H1 (cell line): ENCODE results near the gene DDX59. TPM values are rescaled to one million over a fixed set of nuclear protein-coding genes. Genes with fewer than 3 reads are reported as not detected.

ENCODE experiments used
- CTCF ChIA-PET: fragments of 300-600 bp; sonication (Branson Sonifier 250); formaldehyde crosslinking; loops from one replicate; lab custom pipeline; 2021; ENCODE audit not compliant: partially characterized antibody; lab: Charles Lee
- POLR2A ChIA-PET: fragments of 300-600 bp; sonication (Branson Sonifier 250); formaldehyde crosslinking; loops from one replicate; lab custom pipeline; 2021; ENCODE audit warnings: inconsistent platforms; ENCODE audit not compliant: partially characterized antibody; lab: Charles Lee
- DNase-seq, 2 experiments: peaks; one replicate each; pipeline versions ENCODE4 v3.0.0 to v3.0.0-alpha.2; 2010 to 2022; ENCODE audit warnings: low spot score in 2 of 2, low read depth in 1 of 2, mixed read lengths in 1 of 2
- FAIRE-seq: peaks from 2 replicates; lab custom pipeline; 2011; peaks lifted over from hg19 to GRCh38; lab: Jason Lieb, UNC
- H2AFZ ChIP-seq: 2 replicates; pipeline ENCODE4 v1.8.1; 2012; ENCODE audit warnings: low read length, inconsistent platforms
- H2AK5ac ChIP-seq: 2 replicates; pipeline ENCODE4 v1.6.1; 2013; ENCODE audit warnings: low read depth, low read length
- H2BK120ac ChIP-seq: replicated peaks from 2 replicates; pipeline ENCODE3; 2013; ENCODE audit warnings: low read depth, low read length, inconsistent platforms
- H2BK12ac ChIP-seq: 2 replicates; pipeline ENCODE4 v1.6.1; 2013; ENCODE audit warnings: low read depth, low read length
- H2BK15ac ChIP-seq: 2 replicates; pipeline ENCODE4 v1.6.1; 2013; ENCODE audit warnings: low read length
- H2BK20ac ChIP-seq: 2 replicates; pipeline ENCODE4 v1.6.1; 2013; ENCODE audit warnings: low read length
- H2BK5ac ChIP-seq: 2 replicates; pipeline ENCODE4 v1.6.1; 2013; ENCODE audit warnings: low read depth, low read length
- H3K14ac ChIP-seq: 2 replicates; pipeline ENCODE4 v1.6.1; 2013; ENCODE audit warnings: inconsistent platforms; ENCODE audit not compliant: insufficient read length
- H3K18ac ChIP-seq: 2 replicates; pipeline ENCODE4 v1.6.1; 2013; ENCODE audit warnings: low read length; ENCODE audit errors: extremely low read depth
- H3K23ac ChIP-seq: 2 replicates; pipeline ENCODE4 v1.6.1; 2013; ENCODE audit warnings: inconsistent platforms; ENCODE audit not compliant: insufficient read length
- H3K23me2 ChIP-seq: 2 replicates; pipeline ENCODE4 v1.6.1; 2013; ENCODE audit warnings: low read depth, low read length
- H3K27ac ChIP-seq: 2 replicates; pipeline ENCODE4 v1.6.1; 2011; ENCODE audit warnings: low read depth, low read length, inconsistent platforms
- H3K27me3 ChIP-seq, 4 experiments: replicated peaks in 1 of 4; 1 replicate in 1 of 4; 2 replicates in 3 of 4; pipeline versions ENCODE4 v1.6.1 to v1.8.1; 2011 to 2013; ENCODE audit warnings: low read length in 3 of 4, mild to moderate bottlenecking in 3 of 4, inconsistent platforms in 2 of 4, mixed read lengths in 2 of 4, moderate library complexity in 1 of 4; ENCODE audit not compliant: control insufficient read depth in 3 of 4, insufficient read depth in 3 of 4; ENCODE audit errors: extremely low read depth in 1 of 4
- H3K36me3 ChIP-seq, 4 experiments: 2 replicates each; pipeline versions ENCODE4 v1.6.1 to v1.8.1; 2011 to 2013; ENCODE audit warnings: mild to moderate bottlenecking in 4 of 4, low read length in 3 of 4, moderate library complexity in 2 of 4, control low read depth in 1 of 4, inconsistent platforms in 1 of 4; ENCODE audit not compliant: insufficient read depth in 4 of 4, control insufficient read depth in 2 of 4
- H3K4ac ChIP-seq: replicated peaks from 2 replicates; pipeline ENCODE3; 2013; ENCODE audit warnings: low read length, low read depth, mixed read lengths, inconsistent platforms; ENCODE audit not compliant: insufficient read length
- H3K4me1 ChIP-seq, 4 experiments: replicated peaks in 1 of 4; 1 replicate in 1 of 4; 2 replicates in 3 of 4; pipeline versions ENCODE4 v1.6.1 to v1.8.1; 2011 to 2013; ENCODE audit warnings: low read length in 3 of 4, inconsistent platforms in 2 of 4, mixed read lengths in 1 of 4; ENCODE audit not compliant: insufficient read depth in 4 of 4, control insufficient read depth in 3 of 4
- H3K4me2 ChIP-seq, 2 experiments: 2 replicates each; pipeline versions ENCODE4 v1.6.1 to v1.8.1; 2011 to 2013; ENCODE audit warnings: low read depth in 2 of 2, low read length in 2 of 2, control low read depth in 1 of 2, inconsistent platforms in 1 of 2, mild to moderate bottlenecking in 1 of 2; ENCODE audit not compliant: insufficient read depth in 1 of 2
- H3K4me3 ChIP-seq, 4 experiments: fragments of 200-600, 300-600 bp in 1 of 4; sonication (generic), shearing (Covaris generic), sonication (Bioruptor Twin) in 1 of 4; 2 replicates each; pipeline versions ENCODE4 v1.5.1 to v1.8.1; 2011 to 2016; ENCODE audit warnings: low read length in 4 of 4, low read depth in 3 of 4, control low read depth in 2 of 4, inconsistent platforms in 2 of 4, mild to moderate bottlenecking in 2 of 4, mixed read lengths in 1 of 4, moderate library complexity in 1 of 4; ENCODE audit not compliant: insufficient read depth in 2 of 4; ENCODE audit errors: extremely low read depth in 1 of 4
- H3K56ac ChIP-seq: replicated peaks from 2 replicates; pipeline ENCODE3; 2013; ENCODE audit warnings: low read depth, mild to moderate bottlenecking, mixed read lengths, low read length, inconsistent platforms; ENCODE audit not compliant: insufficient read length
- H3K79me1 ChIP-seq: 2 replicates; pipeline ENCODE4 v1.6.1; 2013; ENCODE audit warnings: low read depth, low read length, control low read depth
- H3K79me2 ChIP-seq, 2 experiments: 2 replicates each; pipeline versions ENCODE4 v1.6.1 to v1.8.1; 2012 to 2013; ENCODE audit warnings: low read length in 2 of 2, mild to moderate bottlenecking in 2 of 2, inconsistent platforms in 1 of 2; ENCODE audit not compliant: insufficient read depth in 2 of 2, control insufficient read depth in 1 of 2
- H3K9ac ChIP-seq, 4 experiments: replicated peaks in 1 of 4; 1 replicate in 1 of 4; 2 replicates in 3 of 4; pipeline versions ENCODE4 v1.6.1 to v1.8.1; 2011 to 2013; ENCODE audit warnings: low read depth in 3 of 4, low read length in 3 of 4, control low read depth in 2 of 4, mild to moderate bottlenecking in 2 of 4, moderate library complexity in 2 of 4, inconsistent platforms in 1 of 4; ENCODE audit errors: extremely low read depth in 1 of 4
- H3K9me3 ChIP-seq, 2 experiments: 2 replicates each; pipeline versions ENCODE4 v1.6.1 to v1.8.1; 2012 to 2013; ENCODE audit warnings: mild to moderate bottlenecking in 2 of 2, moderate library complexity in 2 of 2, control low read depth in 1 of 2, inconsistent platforms in 1 of 2, low read depth in 1 of 2, low read length in 1 of 2, mixed read lengths in 1 of 2; ENCODE audit not compliant: insufficient read depth in 2 of 2
- H4K20me1 ChIP-seq, 2 experiments: replicated peaks in 1 of 2; 2 replicates each; pipeline versions ENCODE3 to v1.8.1; 2011 to 2013; ENCODE audit warnings: inconsistent platforms in 2 of 2, low read length in 2 of 2, mild to moderate bottlenecking in 1 of 2; ENCODE audit not compliant: insufficient read depth in 2 of 2, control insufficient read depth in 1 of 2
- H4K5ac ChIP-seq: 2 replicates; pipeline ENCODE4 v1.6.1; 2013; ENCODE audit warnings: low read length, low read depth, mixed read lengths, inconsistent platforms; ENCODE audit not compliant: insufficient read length
- H4K8ac ChIP-seq: 2 replicates; pipeline ENCODE4 v1.8.0; 2013; ENCODE audit warnings: mild to moderate bottlenecking, moderate library complexity, low read length, inconsistent platforms; ENCODE audit not compliant: insufficient read depth; ENCODE audit errors: extremely low read depth
- H4K91ac ChIP-seq: replicated peaks from 2 replicates; pipeline ENCODE3; 2013; ENCODE audit warnings: low read length, mixed read lengths, inconsistent platforms; ENCODE audit not compliant: insufficient read length
- BCL11A ChIP-seq, 2 experiments: IDR thresholded peaks; one replicate each; pipeline ENCODE4 v1.6.1; 2011; ENCODE audit warnings: low read depth in 2 of 2, low read length in 2 of 2, mild to moderate bottlenecking in 2 of 2
- BRCA1 ChIP-seq: IDR thresholded peaks from 2 replicates; pipeline ENCODE4 v1.6.1; 2012; ENCODE audit warnings: low read depth, low read length, improper control_type of control experiment
- CHD2 ChIP-seq: IDR thresholded peaks from 2 replicates; pipeline ENCODE4 v1.6.1; 2012; ENCODE audit warnings: low read length, improper control_type of control experiment
- CTBP2 ChIP-seq: IDR thresholded peaks from 2 replicates; pipeline ENCODE4 v1.7.0; 2011; ENCODE audit warnings: borderline replicate concordance, mild to moderate bottlenecking, moderate library complexity, mixed read lengths, low read length; ENCODE audit not compliant: insufficient read depth, insufficient read length
- EP300 ChIP-seq, 2 experiments: IDR thresholded peaks; 1 replicate in 1 of 2; 2 replicates in 1 of 2; pipeline ENCODE4 v1.6.1; 2011 to 2012; ENCODE audit warnings: low read depth in 2 of 2, low read length in 2 of 2, mild to moderate bottlenecking in 2 of 2, borderline replicate concordance in 1 of 2, inconsistent platforms in 1 of 2, moderate library complexity in 1 of 2
- HDAC2 ChIP-seq, 2 experiments: fragments of 300-600 bp in 1 of 2; sonication (generic) in 1 of 2; IDR thresholded peaks; 2 replicates each; pipeline ENCODE4 v1.6.1; 2011 to 2012; ENCODE audit warnings: low read depth in 2 of 2, low read length in 2 of 2, mild to moderate bottlenecking in 2 of 2, moderate library complexity in 2 of 2, borderline replicate concordance in 1 of 2, inconsistent platforms in 1 of 2
- JUND ChIP-seq: IDR thresholded peaks from 2 replicates; pipeline ENCODE4 v1.6.1; 2011; ENCODE audit warnings: mild to moderate bottlenecking, improper control_type of control experiment, low read length
- MAFK ChIP-seq: IDR thresholded peaks from 2 replicates; pipeline ENCODE4 v1.6.1; 2012; ENCODE audit warnings: low read depth, mild to moderate bottlenecking, improper control_type of control experiment, low read length
- POLR2A ChIP-seq, 2 experiments: IDR thresholded peaks; 1 replicate in 1 of 2; 2 replicates in 1 of 2; pipeline ENCODE4 v1.6.1; 2011; ENCODE audit warnings: low read depth in 2 of 2, low read length in 2 of 2, mild to moderate bottlenecking in 2 of 2; ENCODE audit errors: control extremely low read depth in 1 of 2
- SP1 ChIP-seq: IDR thresholded peaks from 2 replicates; pipeline ENCODE4 v1.6.1; 2011; ENCODE audit warnings: low read depth, low read length
- WGBS, 2 experiments: shearing (Covaris generic) in 1 of 2; methylation state at CpG; one replicate each; pipeline versions ENCODE4 v1.1.6 to v1.1.7; 2013 to 2015; ENCODE audit warnings: low lambda C conversion rate in 2 of 2, mixed read lengths in 2 of 2, inconsistent platforms in 1 of 2, low coverage in 1 of 2, missing lambda C conversion rate in 1 of 2; ENCODE audit not compliant: insufficient replicate concordance in 2 of 2, insufficient coverage in 1 of 2, insufficient read length in 1 of 2; ENCODE audit errors: extremely low coverage in 1 of 2, missing lambda C conversion rate in 1 of 2; 5-methylcytosine and 5-hydroxymethylcytosine counted together
- polyA plus RNA-seq, 7 experiments: library from polyadenylated mRNA; depleted of rRNA in 3 of 7; stranded (reverse) in 5 of 7; unstranded in 2 of 7; fragments of >200 nt in 5 of 7; fragments of 200-250 nt in 2 of 7; gene quantifications; 1 replicate in 5 of 7; 2 replicates in 1 of 7; 4 replicates in 1 of 7; pipeline versions ENCODE4 v1.2.1 to v1.2.3, GENCODE V29; 2011 to 2013; ENCODE audit warnings: missing spikeins in 2 of 7, mixed read lengths in 2 of 7
- total RNA-seq: library from RNA; stranded (reverse); fragmentation: NEBNext Ultra II Directional; extraction: Animal tissue kit (Norgen Biotek cat#: 25700); gene quantifications from 2 replicates; pipeline ENCODE4 v1.2.1, GENCODE V29; 2021
- TF ChIP-seq, protein P1 (sequence below), 3 experiments: IDR thresholded peaks; 1 replicate in 2 of 3; 2 replicates in 1 of 3; pipeline versions ENCODE4 v1.5.1 to v1.6.1; 2011; ENCODE audit warnings: low read length in 3 of 3, mild to moderate bottlenecking in 3 of 3, inconsistent platforms in 2 of 3, low read depth in 1 of 3, moderate library complexity in 1 of 3; ENCODE audit not compliant: insufficient read depth in 1 of 3; ENCODE audit errors: control extremely low read depth in 1 of 3
- TF ChIP-seq, protein P2 (sequence below): IDR thresholded peaks from 2 replicates; pipeline ENCODE4 v1.6.1; 2012; ENCODE audit warnings: inconsistent platforms

Gene DDX59
- total and polyA plus RNA-seq, 2 of the 8 experiments (the other 6 are each of a cell fraction or from before 2014, with no cell fraction given) = 8.3 to 19.4 TPM

DNA sequence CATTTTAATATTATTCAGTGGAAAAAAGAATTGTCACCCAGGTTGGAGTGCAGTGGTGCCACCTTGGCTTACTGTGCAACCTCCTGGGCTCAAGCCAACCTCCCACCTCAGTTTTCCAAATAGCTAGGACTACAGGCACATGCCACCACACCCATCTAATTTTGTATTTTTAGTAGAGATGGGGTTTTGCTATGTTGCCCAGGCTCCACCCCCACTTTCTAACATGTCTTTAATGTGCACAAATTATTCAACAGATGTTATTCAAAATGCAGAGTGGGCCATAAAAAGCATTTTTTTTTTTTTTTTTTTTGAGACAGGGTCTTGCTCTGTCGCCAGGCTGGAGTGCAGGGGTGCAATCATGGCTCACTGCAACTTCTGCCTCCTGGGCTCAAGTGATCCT, 17.3 kb downstream of the DDX59 start:
- Histone ChIP-seq H3K36me3 (peaks cover 0 to 28% (median 17%) of the 10 kb centered on the region in 4 experiments; a peak in 7 of 8 replicates), H3K4ac (no peak overlapping the region), H2BK120ac (no peak overlapping the region), H3K79me2 (no peaks in the 10 kb centered on the region), H2AFZ (no peak overlapping the region), H2AK5ac (no peak overlapping the region), H2BK20ac (no peak overlapping the region), H3K4me1 (no peaks in the 10 kb centered on the region; a peak in 1 of 7 replicates), H3K23me2 (no peaks in the 10 kb centered on the region), H3K79me1 (no peaks in the 10 kb centered on the region), H4K91ac (no peak overlapping the region), H3K27ac (no peak overlapping the region), H4K20me1 (no peaks in the 10 kb centered on the region), H2BK12ac (no peak overlapping the region), H3K4me3 (no peak overlapping the region), H3K9ac (no peak overlapping the region), H3K27me3 (no peaks in the 10 kb centered on the region), H2BK15ac (no peak overlapping the region), H3K14ac (no peak overlapping the region), H3K56ac (no peak overlapping the region), H3K18ac (no peak overlapping the region), H3K23ac (no peak overlapping the region), H4K8ac (no peak overlapping the region), H3K4me2 (no peak overlapping the region), H4K5ac (no peak overlapping the region), H2BK5ac (no peak overlapping the region), H3K9me3 (no peaks in the 10 kb centered on the region)
- WGBS, 2 experiments = 88% methylated on average over 1 of the region's 1 CpG; no CpG with 5 or more reads in 1 of the 2 experiments
- DNase-seq (no peak), FAIRE-seq (no peak)
- CTCF ChIA-PET = interaction anchor here (0.7 to 2.2 kb wide), 5 partner anchors 8 to 30 kb away, joined by 3 to 7 read pairs (median 4); no protein-coding TSS in a partner anchor
- POLR2A ChIA-PET = no interaction called here
- TF ChIP-seq EP300 (IDR thresholded peaks at IDR 0.05; ENCODE audit: borderline replicate concordance in 1 of 2, low read depth in 2 of 2, low read length in 2 of 2) (no peak), CTBP2 (no peak), POLR2A (IDR thresholded peaks at IDR 0.05; ENCODE audit: control extremely low read depth in 1 of 2, low read depth in 2 of 2, low read length in 2 of 2) (no peak), BCL11A (IDR thresholded peaks at IDR 0.05; ENCODE audit: low read depth in 2 of 2, low read length in 2 of 2) (no peak), CHD2 (no peak), HDAC2 (IDR thresholded peaks at IDR 0.05; ENCODE audit: borderline replicate concordance in 1 of 2, low read depth in 2 of 2, low read length in 2 of 2) (no peak), JUND (no peak), MAFK (no peak), SP1 (no peak), BRCA1 (no peak)
- TF ChIP-seq, protein P1, sequence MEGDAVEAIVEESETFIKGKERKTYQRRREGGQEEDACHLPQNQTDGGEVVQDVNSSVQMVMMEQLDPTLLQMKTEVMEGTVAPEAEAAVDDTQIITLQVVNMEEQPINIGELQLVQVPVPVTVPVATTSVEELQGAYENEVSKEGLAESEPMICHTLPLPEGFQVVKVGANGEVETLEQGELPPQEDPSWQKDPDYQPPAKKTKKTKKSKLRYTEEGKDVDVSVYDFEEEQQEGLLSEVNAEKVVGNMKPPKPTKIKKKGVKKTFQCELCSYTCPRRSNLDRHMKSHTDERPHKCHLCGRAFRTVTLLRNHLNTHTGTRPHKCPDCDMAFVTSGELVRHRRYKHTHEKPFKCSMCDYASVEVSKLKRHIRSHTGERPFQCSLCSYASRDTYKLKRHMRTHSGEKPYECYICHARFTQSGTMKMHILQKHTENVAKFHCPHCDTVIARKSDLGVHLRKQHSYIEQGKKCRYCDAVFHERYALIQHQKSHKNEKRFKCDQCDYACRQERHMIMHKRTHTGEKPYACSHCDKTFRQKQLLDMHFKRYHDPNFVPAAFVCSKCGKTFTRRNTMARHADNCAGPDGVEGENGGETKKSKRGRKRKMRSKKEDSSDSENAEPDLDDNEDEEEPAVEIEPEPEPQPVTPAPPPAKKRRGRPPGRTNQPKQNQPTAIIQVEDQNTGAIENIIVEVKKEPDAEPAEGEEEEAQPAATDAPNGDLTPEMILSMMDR (IDR thresholded peaks at IDR 0.05; ENCODE audit: control extremely low read depth in 1 of 3, insufficient read depth in 1 of 3, low read depth in 1 of 3, low read length in 3 of 3) = no peak
- TF ChIP-seq, protein P2, sequence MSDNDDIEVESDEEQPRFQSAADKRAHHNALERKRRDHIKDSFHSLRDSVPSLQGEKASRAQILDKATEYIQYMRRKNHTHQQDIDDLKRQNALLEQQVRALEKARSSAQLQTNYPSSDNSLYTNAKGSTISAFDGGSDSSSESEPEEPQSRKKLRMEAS = no peak
